GM21786 (cell line): ENCODE results near the gene EFCAB6.

Experiments used
- ATAC-seq: cut with Tn5 transposase; IDR thresholded peaks from one replicate; pipeline ENCODE4 v1.9.1; 2021; ENCODE audit not compliant: unreplicated experiment

EFCAB6 gene

DNA sequence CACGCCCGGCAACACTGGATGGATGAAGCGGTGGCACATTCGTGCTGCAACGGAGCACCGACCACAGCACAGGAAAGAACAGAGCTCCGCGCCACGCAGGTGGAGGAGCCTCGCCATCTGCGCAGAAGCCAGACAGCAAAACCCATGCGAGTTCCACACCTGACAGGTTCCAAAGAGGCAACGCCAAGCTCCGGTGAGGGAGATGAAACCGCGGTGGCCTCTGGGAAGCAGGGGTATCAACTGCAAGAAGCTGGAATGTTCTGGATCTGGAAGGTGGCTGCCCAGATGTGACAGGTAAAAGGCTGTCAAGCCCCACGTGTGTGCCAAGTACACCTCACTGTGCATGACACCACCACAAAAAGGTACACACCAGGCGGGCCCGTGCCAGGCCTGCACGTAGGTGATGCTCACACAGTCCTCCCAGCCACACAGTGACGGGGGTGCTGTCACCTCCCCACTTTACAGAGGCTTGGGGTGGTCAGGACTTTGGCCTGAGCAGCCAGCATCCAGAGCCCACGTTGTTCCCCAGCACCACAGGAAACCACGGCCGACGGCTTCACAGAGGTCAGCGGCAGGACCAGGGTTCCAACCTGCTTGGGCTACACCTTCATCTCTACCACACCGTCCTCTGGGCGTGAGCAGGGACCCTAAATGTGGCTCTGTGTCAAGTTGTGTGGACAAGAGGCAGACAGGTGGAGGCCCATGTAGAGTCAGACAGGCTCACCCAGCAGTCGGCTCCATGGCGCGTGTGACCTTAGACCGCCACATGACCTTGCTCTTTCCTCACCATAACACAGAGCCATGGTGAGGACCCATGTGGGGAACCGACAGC, 19.7 kb upstream of the EFCAB6 start:
- ATAC-seq, result no peak

DNA sequence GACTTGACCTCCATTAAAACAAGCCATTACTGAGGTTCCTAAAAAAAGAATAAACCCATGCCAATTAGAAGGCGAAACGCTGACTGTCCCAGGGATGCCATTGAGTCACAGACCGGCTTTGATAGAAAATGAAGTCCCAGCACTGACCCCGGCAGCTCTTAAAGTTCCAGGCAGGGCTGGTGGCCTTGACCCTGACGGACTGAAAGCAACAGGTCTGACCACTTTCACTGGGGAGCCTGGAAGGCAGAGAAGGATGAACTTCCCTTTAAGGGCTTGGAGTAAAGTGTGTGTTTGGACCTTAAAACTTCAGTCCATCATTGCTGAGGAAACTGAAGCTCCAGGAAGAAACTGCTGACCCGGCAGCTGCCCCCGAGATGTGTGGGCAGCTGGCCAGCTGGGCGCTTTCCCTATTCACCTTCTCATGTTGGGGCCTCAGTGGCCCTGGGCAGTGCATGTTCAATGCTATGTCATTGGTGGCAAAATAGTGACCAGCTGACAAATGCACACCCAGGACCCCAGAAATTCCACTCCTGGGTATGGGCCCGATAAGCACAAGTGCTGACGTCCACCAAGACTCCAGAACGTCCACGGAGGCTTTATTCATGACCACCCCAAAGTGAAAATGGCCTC, 18.9 kb upstream of the EFCAB6 start:
- no peak for ATAC-seq

DNA sequence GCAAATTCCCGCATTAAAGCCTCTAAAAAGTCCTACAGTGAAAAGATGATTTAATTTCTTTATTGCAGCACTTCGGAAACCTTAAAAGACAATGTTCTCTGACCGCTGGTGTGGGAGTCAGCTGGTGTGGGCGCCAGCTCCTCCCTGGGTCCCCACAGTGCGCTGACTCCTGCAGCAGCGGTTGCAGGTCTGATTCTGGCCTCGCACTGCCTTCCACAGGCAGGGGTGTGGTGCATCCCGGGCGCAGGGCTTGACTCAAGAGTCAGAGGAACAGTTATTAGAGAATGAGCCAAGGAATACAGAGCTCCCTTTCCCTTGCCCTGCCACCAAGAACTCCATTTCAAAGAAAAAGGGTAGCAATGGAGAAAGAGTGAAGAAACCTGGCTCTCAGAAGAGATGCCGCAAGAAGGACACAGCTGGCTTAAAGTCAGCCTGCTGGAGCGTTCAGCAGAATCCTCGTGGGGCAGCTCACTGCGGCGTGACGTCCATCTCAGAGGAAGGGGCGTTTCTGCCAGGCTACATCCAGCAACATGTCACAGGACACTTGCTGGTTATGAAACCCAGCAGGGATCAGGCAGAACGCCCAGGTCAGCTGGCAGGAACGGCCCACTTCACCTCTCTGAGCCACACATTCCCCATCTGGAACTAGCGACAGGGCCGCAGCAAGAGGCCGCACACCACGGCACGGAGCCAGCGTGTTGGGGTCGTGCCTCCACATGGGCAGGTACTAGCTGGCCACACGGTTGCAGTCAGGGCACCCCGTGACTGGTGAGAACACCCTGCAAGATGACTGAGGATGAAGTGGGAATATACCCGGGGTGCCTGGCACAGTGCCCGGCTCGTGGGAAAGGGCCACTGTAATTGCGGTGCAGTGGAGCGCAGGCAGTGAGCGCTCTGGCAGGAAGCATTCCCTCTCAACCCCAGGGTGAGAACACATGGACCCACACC, 18.1 kb upstream of the EFCAB6 start:
- no peak for ATAC-seq

DNA sequence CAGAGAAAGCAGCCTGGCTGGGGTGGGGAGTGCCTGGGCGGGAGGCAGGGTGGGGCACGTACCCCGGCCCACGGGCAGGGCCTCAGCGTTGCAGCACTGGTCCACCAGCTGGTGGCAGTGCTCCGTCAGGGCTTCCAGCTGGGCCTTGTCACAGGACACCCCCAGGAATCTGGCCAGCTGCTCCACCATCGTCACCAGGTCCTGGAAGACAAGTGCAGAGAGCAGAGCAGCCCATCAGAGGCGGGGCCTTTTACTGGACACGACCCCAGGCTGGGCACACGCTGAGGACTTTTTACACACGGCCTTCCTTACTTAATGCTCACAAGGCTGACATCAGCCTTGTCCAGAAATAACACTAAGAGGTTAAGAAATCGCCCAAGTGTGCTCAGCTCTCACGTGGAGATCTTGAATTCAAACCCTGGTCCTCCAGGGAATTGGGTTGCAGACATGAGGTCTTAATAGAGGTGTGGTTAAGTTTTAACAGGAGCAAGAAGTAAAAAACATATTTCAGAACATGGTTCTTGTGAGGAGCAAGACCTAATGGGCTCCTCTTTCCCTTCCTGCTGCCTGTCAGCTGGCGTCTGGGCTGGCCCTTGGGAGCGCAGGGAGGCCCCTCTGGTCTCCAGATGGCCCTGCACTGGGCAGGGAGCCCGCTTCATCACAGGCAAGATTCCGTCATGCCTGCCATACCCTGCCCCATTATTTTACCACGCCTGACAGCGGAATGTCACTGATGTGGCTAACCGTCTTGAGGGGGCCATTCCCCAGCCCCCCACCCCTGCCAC, 17.1 kb upstream of the EFCAB6 start:
- no peak for ATAC-seq

DNA sequence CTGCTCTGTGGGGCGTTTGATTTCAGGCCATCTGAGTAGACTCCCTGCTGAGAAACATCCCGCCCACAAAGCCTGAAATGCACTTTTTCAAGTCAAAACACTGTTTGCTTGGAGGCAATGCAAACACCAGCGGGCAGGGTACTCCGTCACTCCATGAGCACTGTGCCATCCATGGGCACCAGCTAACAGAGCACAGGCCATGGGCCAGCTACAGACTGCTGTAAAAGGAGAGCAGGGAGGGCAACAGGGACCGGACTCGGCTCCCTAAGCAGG, 16.6 kb upstream of the EFCAB6 start:
- ATAC-seq, result no peak

DNA sequence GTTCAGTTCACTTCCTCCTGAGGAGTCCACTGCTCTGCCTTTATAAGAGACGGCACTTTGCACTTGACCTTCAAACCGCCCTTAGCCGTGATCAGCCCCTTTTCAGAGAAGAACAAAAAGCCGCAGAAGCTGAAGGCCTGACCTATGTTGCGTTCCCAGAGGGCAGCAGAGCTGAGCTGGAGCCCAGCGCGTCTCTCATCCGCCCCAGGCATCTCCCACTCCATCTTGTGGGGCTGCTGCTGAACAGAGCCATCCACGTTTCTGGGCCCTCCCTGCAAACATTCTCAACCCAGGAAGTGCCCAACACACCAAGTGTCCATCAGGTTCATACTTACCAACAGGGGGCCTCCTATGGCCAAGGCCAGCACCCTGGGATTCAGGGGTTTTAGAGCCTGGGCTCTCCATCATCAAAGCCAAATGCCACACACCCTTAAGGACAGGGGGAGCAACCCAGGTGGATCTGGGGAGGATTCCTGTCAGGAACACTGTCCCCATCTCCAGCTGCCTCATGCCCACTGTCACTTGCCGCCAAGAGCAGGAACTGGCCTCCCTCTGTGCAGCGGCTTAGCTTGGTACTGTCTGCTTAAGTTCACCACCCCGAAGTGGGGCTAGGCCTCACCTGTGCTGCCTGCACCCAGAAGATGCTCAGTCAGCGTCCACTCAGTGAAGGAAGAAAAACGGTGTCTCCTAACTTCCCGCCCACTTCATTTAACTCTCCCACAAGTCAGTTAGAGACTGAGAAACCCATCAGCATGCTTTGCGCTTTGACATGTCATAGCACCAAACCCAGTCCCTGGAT, 16.0 kb upstream of the EFCAB6 start:
- ATAC-seq, result no peak

DNA sequence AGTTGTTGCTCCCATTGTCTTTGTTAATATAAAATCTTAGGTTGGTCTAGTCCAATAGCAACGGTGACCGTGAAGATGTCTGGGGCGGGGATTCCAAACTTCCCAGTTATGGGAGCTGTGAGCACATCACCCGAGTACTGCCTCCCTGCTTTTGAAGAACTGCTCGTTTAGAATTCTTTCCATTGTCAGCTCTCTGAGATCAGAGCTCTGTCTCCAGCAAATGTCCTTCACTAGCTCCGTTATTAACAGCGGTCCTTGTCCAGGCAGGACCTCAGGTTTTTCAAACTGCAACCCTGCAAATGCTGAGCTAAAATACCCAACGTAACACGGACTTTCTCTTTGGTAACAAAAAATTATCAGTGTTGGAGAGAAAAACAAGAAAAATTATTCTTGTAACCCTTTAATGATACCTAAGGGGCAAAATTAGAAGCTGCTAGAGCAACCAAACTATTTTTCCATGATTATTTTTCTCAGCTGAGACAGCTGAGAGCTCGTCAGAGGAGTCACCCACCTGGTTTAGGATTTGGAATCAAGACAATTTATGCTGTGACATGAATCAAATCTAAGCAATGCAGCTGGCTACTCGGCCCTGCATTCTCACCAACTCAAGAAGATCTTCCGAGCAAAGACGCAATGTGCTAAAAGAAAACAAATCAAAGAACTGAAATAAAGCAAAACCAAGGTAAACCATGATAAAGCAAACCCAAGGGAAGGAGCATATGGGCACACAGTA, 15.1 kb upstream of the EFCAB6 start:
- no peak for ATAC-seq

DNA sequence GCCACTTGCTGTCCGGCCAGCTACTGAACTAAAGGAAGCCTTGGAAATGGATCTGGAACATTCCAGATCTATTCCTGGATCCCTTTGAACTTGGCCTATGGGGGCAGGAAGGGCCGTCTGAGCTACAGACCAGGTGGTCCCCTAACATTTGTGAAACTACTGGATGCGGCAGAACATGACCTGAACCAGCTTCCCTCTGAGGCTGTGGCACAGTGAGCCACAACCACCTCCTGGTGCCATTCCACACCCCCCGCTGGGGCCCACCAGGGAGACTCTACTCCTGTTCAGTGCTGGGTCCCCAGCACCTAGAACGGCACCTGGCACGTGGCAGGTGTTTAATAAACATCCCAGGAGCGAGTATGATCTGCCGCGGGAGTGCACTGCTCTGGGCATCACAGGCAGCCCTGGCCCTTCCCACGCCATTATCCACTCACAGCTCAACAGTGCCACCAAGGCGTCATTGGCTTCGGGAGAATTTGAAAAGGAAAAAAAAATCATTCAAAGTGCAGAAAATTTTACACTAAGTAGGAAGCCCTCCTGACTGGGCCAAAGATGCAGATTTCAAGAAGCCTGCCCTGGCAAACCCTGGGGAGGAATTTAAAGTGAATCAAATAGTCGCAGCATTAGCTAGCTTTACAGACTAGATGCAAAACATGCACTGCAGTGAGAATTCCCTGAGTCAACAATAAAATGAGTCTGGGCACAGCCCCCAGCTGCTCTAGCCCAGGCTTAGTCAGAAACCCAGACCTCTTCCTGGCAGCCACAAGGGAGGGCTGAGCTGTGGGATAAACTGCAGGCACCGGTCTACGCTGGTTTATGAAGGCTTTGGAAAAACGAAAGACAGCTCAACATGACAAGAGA, 14.3 kb upstream of the EFCAB6 start:
- no peak for ATAC-seq

DNA sequence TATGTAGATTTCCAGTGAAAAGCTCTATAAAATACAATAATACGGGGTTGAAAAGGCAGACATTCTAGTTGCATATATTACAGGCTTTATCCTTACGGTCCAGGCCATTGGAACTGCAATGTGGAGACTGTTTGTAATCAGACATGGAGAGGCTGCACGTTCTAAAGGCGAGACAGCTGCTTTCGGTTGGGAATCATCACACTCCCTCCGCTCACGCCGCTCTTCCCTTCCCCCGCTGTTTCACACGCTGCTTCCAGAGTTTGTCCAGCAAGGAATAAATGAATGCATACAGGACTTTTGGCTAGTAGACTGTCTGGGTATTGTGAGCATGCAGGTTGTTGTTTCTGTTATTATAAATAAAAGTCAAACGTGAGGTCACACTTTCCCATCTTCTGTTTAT, 13.5 kb upstream of the EFCAB6 start:
- no peak for ATAC-seq

DNA sequence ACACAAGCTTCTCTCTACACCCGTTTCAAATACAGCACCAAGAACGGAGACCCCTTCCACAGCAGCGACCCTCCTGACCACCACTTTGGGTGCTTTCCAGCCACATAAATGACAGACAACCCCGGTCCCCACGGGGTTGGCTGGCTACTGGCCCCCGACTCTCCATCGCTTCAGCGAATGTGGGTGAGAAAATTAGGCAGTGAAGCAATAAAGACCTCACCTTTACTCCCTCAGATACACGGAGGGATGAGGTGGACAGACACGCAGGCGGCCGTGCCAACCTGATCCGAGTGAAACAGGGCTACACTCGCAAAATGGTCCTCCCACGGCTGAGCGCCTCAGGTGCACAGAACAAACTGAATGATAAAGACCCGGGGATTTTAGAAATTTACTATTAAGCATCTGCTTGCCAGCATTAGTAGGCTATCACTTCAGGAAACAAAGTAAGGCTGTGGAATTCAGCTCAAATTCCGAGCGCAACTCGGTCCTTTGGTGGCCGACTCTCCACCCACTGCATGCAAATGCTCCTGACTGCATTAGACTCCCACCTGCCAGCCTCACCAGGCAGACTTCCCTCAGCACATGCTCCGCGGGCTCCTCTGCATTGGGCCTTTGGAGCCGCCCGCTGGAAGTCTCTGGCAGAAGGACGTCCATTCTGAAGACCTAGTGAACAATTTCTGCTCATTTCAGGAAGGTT, 12.8 kb upstream of the EFCAB6 start:
- no peak for ATAC-seq

DNA sequence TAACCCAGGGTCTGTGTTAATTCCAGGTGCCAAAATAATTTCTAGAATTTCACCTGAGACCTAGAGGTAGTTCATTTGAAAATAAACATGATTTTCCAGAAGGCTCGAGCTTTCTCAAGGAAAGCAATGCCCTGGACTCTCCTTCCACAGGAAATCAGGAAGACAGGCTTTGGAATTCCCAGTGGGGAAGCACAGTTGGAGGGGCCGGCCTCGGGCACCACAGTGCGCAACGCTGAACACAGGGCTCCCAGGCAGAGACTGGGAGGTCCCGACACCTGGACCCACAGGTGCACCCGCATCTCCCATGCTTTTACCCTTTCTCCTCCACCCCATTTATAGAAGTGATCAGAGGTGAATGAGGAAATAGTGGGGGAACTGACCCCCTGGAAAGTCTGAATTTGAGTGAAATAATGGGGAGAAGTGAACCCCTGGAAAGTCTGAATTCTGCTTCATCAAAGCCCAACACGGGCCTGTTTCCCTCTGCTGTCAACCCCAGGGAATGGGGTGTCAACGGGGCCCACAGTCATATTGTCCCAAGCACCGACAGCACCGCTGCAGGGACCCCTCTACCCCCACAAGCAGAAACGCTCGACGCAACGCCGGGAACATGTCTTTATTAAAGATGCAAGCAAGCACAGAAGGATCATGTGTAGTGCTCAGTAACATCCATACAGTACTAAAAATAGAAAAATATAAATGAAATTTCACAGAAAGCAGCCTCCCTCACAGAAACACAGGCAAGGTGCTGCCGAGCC, 12.0 kb upstream of the EFCAB6 start:
- ATAC-seq, result no peak

DNA sequence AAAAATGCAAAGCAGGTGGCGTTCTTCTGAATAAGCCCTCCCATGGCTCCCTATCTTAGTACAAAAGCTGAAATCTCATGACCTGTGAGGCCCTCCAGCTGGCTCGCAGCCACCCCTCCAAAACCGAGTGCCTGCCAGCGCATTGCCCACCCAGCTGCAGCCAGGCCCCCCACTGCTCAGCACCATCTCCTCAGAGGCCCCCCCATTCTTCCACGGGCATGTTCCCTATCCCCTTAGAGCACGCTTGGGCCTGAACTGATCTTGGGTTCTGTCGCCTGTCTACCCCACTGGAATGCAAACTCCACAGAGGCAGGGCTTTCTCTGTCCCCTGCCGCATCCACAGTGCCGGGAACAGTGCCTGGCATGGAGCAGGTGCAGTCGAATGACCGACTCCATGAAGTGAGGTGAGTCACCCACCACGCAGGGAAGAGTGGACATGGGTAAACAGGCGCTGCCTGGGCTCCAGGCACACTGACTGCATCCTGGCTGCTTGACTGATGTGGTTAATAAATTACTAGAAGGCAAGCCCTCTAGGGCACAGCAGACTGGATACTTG, 11.3 kb upstream of the EFCAB6 start:
- ATAC-seq, result no peak

DNA sequence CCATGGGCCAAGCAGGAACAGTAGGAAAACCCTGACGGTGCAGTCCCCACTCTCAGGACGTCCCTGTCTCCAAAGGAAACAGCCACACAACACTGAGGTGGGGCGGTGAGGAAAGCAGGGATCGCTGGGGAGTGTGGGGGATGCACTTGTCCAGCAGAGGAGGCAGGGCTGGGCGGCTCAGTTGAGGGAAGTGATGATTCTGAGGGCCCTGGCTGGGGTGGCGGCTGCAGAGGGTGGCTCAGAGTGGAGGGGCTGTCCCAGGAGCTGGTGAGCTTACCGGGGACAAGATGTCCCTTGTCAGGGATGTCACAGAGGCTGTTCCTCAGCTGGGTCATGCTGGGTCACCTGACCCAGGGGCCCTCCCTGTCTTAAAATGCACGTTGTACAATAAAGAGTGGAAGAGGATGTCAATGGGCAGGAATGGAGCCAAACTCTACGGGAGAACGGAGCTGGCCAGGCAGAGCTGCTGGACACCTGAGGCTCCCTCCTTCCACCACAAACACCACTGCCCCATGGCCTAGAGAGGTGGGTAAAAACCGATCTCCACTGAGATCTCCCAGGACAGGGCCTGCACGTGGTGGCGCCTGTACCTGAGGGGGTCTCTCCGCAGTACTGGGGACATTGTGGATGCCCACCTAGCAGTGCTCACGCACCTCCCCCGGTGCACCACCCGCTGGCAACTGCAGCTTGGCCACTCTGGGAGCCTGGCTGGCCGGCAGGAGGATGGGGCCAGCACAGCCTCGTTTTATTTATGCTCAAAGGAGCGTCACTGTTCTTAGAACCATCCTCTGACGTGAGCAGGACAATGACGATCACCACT, 9.7 kb upstream of the EFCAB6 start:
- ATAC-seq, result no peak

DNA sequence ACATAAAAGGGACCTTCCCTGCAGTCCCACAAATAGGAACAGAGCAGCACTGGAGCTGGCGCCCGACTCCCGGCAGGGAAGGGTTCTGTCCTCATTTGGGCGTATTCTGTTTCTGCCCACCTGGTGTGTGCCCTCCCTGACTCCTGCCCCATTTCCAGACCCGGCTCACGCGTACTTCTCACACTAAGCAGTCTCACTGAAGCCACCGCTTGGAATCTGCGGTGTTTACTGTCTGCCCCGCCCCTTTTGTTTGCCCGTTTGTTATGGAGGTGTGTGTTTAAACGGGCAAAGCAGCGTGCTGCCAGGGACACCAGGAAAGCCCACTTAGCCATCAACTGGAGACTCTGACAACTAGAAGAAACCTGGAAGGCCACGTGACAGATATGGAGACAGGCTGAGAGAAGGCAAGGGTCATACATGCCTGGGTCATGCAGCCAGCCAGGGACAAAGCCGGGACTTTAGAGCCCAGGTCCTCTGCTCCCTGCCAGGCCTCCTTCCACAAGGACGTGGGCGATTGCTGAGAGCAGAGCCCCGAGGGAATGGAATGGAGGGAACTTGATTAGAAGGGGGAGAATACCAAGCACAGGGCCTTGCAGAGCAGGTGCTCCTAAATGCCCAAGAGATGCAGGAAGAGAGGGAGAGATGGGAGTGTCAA, 8.7 kb upstream of the EFCAB6 start:
- ATAC-seq, result no peak

DNA sequence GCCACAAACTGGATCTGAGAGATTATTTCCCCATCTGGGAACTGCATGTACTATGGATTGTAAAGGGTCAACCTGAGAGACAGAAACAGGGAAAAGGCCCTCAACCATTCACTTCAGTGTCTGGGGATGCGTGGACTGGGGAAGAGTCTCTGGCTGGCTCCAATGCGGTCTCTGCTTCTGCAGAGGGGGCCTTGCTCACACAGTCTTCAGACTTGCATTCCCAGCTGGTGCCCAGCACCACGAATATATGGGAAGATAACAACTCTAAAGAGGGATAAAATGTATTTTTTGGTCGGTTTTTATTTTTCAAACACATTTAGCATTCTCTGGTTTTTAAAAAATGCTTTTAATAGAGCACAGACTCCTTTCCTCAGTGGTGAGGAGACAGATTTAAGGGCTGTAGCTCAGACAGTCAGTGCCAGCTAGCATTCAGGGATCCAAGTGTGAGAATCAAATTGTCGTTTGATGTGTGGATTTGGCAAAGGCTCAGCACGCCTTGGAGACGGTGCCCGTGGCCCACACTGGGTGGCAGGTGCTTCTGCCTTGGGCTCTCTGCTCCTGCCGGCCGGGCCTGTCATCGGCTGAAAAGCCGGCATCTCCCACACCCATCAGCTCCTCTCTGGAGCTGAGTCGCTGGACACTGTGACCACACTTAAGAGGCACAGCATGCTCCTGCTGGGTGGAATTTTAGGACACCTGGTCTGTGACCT, 8.0 kb upstream of the EFCAB6 start:
- no peak for ATAC-seq
